Measurements from ENCODE around the gene KNG1.

GRCh38 chr3:186743666-186744065 lies 26.5 kb downstream of the KNG1 start:
- TF ChIP-seq CTCF (conservative IDR thresholded peaks at IDR 0.05; ENCODE audit: low read depth, low read length) (no peak), EZH2 (IDR thresholded peaks at IDR 0.05; ENCODE audit: borderline replicate concordance, low read depth, low read length, poor library complexity, severe bottlenecking) (no peak)

Data from A673 (cell line).